Thoracic aorta (tissue), 2 donors: Measurements from ENCODE around the gene MLST8. TPM values are rescaled to one million over a fixed set of nuclear protein-coding genes. Genes with fewer than 3 reads are reported as not detected.

Experiments used
- ATAC-seq: fragments of 150-250 bp; one replicate; pipeline ENCODE4 v1.8.0; 2017; ENCODE audit warnings: low read depth; ENCODE audit not compliant: insufficient number of reproducible peaks, low FRiP score
- DNase-seq: peaks from one replicate; pipeline ENCODE4 v3.0.0-alpha.2; 2020; ENCODE audit warnings: low spot score
- H3K27ac ChIP-seq, 2 donors: fragments of 200-600 bp; sonication (generic); 1 replicate in 1 of 2; 2 replicates in 1 of 2; pipeline ENCODE4 v1.5.1; 2016; ENCODE audit warnings: mild to moderate bottlenecking in 2 of 2, moderate library complexity in 2 of 2
- H3K27me3 ChIP-seq: fragments of 200-600 bp; sonication (generic); replicated peaks from 2 replicates; pipeline ENCODE4 v1.6.0; 2016; ENCODE audit warnings: mild to moderate bottlenecking; ENCODE audit not compliant: insufficient read depth
- H3K36me3 ChIP-seq: fragments of 200-600 bp; sonication (generic); one replicate; pipeline ENCODE4 v1.5.1; 2016
- H3K4me1 ChIP-seq, 2 donors: fragments of 200-600 bp; sonication (generic); 1 replicate in 1 of 2; 2 replicates in 1 of 2; pipeline versions ENCODE4 v1.5.1 to v1.6.0; 2016; ENCODE audit warnings: low read depth in 2 of 2, mild to moderate bottlenecking in 1 of 2; ENCODE audit not compliant: control insufficient read depth in 1 of 2
- H3K4me3 ChIP-seq: fragments of 200-600 bp; sonication (generic); 2 replicates; pipeline ENCODE4 v1.5.1; 2016; ENCODE audit warnings: mild to moderate bottlenecking
- H3K9me3 ChIP-seq: fragments of 200-600 bp; sonication (generic); 2 replicates; pipeline ENCODE4 v1.5.1; 2016
- total RNA-seq, 2 donors: library from RNA; depleted of rRNA; stranded (reverse); fragments of >200 nt; gene quantifications; one replicate each; pipeline versions ENCODE4 v1.1.0 to v1.2.3, GENCODE V29; 2016
- TF ChIP-seq, protein P1 (sequence below): fragments of 200-600 bp; sonication (generic); IDR thresholded peaks from one replicate; pipeline ENCODE4 v1.5.1; 2019; ENCODE audit warnings: antibody characterized with exemption

MLST8 gene
- total RNA-seq, 2 donors from 2014 or later: 13.7 to 47.7 TPM

DNA sequence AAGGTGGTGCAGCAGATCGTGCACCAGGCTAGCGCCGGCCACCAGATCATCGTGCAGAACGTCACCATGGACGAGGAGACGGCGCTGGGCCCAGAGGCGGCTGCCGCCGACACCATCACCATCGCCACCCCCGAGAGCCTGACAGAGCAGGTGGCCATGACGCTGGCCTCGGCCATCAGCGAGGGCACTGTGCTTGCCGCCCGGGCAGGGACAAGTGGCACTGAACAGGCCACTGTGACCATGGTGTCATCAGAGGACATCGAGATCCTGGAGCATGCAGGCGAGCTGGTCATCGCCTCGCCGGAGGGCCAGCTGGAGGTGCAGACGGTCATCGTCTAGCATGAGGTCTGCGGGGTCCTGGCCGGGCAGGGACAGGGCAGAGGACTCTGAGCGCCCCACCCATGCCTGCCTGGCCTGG, 30.0 kb downstream of the MLST8 start:
- H3K27me3 ChIP-seq: no peaks in the 10 kb centered on the region
- TF ChIP-seq, protein P1, sequence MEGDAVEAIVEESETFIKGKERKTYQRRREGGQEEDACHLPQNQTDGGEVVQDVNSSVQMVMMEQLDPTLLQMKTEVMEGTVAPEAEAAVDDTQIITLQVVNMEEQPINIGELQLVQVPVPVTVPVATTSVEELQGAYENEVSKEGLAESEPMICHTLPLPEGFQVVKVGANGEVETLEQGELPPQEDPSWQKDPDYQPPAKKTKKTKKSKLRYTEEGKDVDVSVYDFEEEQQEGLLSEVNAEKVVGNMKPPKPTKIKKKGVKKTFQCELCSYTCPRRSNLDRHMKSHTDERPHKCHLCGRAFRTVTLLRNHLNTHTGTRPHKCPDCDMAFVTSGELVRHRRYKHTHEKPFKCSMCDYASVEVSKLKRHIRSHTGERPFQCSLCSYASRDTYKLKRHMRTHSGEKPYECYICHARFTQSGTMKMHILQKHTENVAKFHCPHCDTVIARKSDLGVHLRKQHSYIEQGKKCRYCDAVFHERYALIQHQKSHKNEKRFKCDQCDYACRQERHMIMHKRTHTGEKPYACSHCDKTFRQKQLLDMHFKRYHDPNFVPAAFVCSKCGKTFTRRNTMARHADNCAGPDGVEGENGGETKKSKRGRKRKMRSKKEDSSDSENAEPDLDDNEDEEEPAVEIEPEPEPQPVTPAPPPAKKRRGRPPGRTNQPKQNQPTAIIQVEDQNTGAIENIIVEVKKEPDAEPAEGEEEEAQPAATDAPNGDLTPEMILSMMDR: no peak
- ATAC-seq: no peak
- H3K4me3 ChIP-seq: no peak overlapping the region
- H3K36me3 ChIP-seq: peaks cover 51% of the 10 kb centered on the region
- DNase-seq: no peak
- H3K27ac ChIP-seq: no peak overlapping the region
- no peaks in the 10 kb centered on the region for H3K9me3 ChIP-seq
- H3K4me1 ChIP-seq: peaks cover 10 to 14% of the 10 kb centered on the region in 2 donors

DNA sequence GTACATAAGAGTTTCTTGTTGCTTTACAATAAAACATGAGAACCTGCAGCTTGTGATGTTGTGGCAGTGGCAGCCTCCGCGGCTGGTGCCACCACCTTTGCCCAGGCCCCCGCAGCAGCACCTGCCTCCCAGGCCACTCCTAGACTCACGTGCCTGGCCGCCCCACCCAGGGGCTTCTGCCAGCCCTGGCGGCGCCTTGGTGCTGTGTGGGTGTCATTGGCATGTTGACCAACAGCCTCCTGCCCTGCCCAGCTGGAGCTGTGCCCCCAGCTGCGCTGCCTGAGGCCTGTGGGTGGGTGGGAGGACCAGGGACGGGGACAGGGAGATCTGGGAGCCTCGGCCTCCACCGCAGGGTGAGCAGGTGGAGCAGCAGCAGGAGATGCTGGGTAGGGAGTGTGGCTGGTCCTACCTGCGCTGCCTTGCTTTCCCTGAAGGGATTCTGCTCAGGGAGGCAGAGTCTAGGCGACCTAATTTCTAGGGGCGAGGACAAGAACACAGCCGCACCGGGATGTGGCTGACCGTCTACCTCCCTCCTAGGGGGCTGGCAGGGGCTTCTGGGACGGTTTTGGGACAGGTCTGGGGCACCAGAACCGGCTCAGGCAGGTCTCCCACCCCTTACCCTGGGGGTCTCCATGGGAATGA, 30.6 kb downstream of the MLST8 start:
- Histone ChIP-seq H3K36me3 (peaks cover 48% of the 10 kb centered on the region), H3K27me3 (no peaks in the 10 kb centered on the region), H3K9me3 (no peaks in the 10 kb centered on the region), H3K4me1 (peaks cover 10 to 14% of the 10 kb centered on the region in 2 donors), H3K4me3 (no peak overlapping the region), H3K27ac (no peak overlapping the region)
- ATAC-seq (no peak), DNase-seq (no peak)
- TF ChIP-seq, protein P1: no peak

DNA sequence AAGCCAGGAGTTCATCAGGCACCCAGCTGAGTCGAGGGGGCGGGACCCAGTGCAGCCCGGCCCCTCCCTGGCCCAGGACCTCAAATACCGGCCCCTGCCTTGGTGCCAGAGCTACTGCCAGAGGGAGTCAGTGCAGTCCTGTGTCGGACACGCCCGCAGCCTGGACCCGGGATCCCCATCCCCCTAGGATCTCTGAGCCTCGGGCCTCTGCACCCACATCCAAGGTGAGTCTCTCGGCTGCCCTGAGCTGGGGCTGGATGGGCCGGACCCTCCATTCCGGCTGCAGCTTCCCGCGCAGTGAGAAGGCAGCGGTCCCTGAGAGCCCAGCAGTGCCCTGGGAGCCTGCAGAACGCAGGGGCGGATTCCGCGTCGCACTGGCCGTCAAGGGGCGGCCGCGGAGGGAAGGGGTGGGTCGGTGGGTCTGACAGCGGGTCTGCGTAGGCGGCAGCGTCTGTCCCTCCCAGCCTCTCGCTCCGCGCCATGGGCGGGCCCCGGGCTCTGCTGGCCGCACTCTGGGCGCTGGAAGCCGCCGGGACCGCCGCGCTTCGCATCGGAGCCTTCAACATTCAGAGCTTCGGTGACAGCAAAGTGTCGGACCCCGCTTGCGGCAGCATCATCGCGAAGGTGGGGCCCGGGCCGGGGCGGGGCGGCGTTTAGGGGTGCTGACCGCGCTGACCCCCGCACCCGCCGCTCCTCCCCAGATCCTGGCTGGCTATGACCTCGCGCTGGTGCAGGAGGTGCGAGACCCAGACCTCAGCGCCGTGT, 31.3 kb downstream of the MLST8 start, which contains the start of gene DNASE1L2:
Gene DNASE1L2, plus strand, starts transcription at position 108 of the 765 bp plus-strand sequence. Its CDS starts 373 bp downstream, at position 481.
- Histone ChIP-seq H3K9me3 (no peaks in the 10 kb centered on the region), H3K36me3 (peaks cover 42% of the 10 kb centered on the region), H3K4me1 (peaks cover 10 to 14% of the 10 kb centered on the region in 2 donors), H3K27me3 (no peaks in the 10 kb centered on the region), H3K27ac (no peak within 1 kb of the TSS), H3K4me3 (peak within 1 kb of the TSS; percentile 57)
- no peak for ATAC-seq
- no peak for DNase-seq
- TF ChIP-seq, protein P1: no peak

DNA sequence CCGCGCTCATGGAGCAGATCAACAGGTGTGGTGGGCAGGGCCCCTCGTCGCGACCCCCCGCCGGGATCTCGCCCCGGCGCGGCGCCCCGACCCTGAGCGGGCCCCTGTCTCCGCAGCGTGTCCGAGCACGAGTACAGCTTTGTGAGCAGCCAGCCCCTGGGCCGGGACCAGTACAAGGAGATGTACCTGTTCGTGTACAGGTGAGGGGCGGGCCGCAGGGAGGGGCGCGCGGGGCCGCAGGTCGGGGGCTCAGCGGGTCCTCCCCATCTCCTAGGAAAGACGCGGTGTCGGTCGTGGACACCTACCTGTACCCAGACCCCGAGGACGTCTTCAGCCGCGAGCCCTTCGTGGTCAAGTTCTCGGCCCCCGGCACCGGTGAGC, 31.8 kb downstream of the MLST8 start:
- H3K27me3 ChIP-seq: no peaks in the 10 kb centered on the region
- no peak for ATAC-seq
- peak overlapping the region; percentile 57 for H3K4me3 ChIP-seq
- H3K9me3 ChIP-seq: no peaks in the 10 kb centered on the region
- H3K36me3 ChIP-seq: peaks cover 37% of the 10 kb centered on the region
- no peak for DNase-seq
- TF ChIP-seq, protein P1: no peak
- peaks cover 10 to 14% of the 10 kb centered on the region in 2 donors for H3K4me1 ChIP-seq
- no peak overlapping the region for H3K27ac ChIP-seq

DNA sequence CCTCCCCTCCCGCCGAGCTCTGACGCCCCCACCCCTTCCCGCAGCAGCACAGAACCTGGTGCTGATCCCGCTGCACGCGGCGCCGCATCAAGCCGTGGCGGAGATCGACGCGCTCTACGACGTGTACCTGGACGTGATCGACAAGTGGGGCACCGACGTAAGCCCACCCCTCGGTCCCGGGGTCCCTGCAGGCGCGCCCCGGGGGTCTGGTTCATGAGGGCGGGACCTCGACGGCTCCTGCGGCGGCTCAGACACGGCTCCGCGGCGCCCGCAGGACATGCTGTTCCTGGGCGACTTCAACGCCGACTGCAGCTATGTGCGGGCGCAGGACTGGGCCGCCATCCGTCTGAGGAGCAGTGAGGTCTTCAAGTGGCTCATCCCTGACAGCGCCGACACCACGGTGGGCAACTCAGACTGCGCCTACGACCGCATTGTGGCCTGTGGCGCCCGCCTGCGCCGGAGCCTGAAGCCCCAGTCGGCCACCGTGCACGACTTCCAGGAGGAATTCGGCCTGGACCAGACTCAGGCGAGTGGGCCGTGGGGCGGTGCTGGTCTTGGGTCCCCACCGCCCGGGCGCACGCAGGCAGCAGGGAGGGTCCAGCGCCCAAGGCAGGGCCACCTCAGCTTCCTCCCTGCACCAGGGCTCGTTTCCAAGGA, 32.4 kb downstream of the MLST8 start:
- Histone ChIP-seq H3K4me3 (no peak overlapping the region), H3K27me3 (no peaks in the 10 kb centered on the region), H3K27ac (no peak overlapping the region), H3K9me3 (no peaks in the 10 kb centered on the region), H3K4me1 (peaks cover 10 to 14% of the 10 kb centered on the region in 2 donors), H3K36me3 (peaks cover 37% of the 10 kb centered on the region)
- DNase-seq: no peak
- TF ChIP-seq, protein P1: no peak
- no peak for ATAC-seq
